Progenitor cell of endocrine pancreas (in vitro differentiated cells): ENCODE data around the gene TMC4. TPM values are rescaled to one million over a fixed set of nuclear protein-coding genes. Genes with fewer than 3 reads are reported as not detected.

Experiments
- DNase-seq: peaks from one replicate; pipeline ENCODE4 v3.0.0; 2021; ENCODE audit warnings: low spot score; ENCODE audit not compliant: unreplicated experiment
- H3K27ac Mint-ChIP-seq: 2 replicates; pipeline ENCODE4 v1.8.0; 2021; ENCODE audit warnings: mild to moderate bottlenecking, moderate library complexity, mixed read lengths
- H3K27me3 Mint-ChIP-seq: 2 replicates; pipeline ENCODE4 v1.8.0; 2021; ENCODE audit warnings: mixed read lengths
- H3K36me3 Mint-ChIP-seq: 2 replicates; pipeline ENCODE4 v1.8.0; 2022; ENCODE audit warnings: mixed read lengths; ENCODE audit not compliant: insufficient read depth
- H3K4me1 Mint-ChIP-seq: 2 replicates; pipeline ENCODE4 v1.8.0; 2021; ENCODE audit warnings: low read depth, mixed read lengths
- H3K4me3 Mint-ChIP-seq: 2 replicates; pipeline ENCODE4 v1.8.0; 2021; ENCODE audit warnings: low read depth, mild to moderate bottlenecking, moderate library complexity, mixed read lengths
- H3K9me3 Mint-ChIP-seq: 2 replicates; pipeline ENCODE4 v1.8.0; 2021; ENCODE audit warnings: low read depth, mixed read lengths
- total RNA-seq: library from RNA; stranded (reverse); gene quantifications from 2 replicates; pipeline ENCODE4 v1.2.1, GENCODE V29; 2021
- TF ChIP-seq, protein P1 (sequence below): fragments of 200-600 bp; sonication (generic); IDR thresholded peaks from one replicate; pipeline ENCODE4 v1.5.0; 2021; ENCODE audit warnings: antibody characterized with exemption, mild to moderate bottlenecking; ENCODE audit not compliant: unreplicated experiment

Gene TMC4
- total RNA-seq, 1 donor from 2014 or later: 125 TPM

DNA sequence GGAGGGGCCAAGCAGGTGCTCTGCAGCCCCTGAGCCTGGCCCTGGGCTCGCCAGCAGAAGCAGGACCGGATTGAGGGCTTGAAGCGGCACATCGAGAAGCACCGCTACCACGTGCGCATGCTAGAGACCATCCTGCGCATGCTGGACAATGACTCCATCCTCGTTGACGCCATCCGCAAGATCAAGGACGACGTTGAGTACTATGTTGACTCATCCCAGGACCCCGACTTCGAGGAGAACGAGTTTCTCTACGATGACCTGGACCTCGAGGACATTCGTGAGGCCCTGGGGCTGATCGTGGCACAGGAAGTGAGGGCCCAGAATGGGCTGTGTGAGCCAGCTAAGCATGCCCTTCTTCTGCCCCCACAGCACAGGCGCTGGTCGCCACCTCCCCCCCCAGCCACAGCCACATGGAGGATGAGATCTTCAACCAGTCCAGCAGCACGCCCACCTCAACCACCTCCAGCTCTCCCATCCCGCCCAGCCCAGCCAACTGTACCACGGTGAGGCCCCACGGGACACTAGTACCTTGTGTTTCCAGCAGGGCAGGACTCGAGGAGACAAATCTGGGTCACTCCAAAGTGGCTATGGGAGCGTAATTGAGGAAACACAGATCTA lies 27.3 kb downstream of the TMC4 start:
- Mint-ChIP-seq H3K9me3 (no peaks in the 10 kb centered on the region), H3K36me3 (peaks cover 25% of the 10 kb centered on the region), H3K4me1 (peaks cover 1% of the 10 kb centered on the region), H3K27me3 (no peaks in the 10 kb centered on the region), H3K4me3 (no peak overlapping the region), H3K27ac (no peak overlapping the region)
- TF ChIP-seq, protein P1, sequence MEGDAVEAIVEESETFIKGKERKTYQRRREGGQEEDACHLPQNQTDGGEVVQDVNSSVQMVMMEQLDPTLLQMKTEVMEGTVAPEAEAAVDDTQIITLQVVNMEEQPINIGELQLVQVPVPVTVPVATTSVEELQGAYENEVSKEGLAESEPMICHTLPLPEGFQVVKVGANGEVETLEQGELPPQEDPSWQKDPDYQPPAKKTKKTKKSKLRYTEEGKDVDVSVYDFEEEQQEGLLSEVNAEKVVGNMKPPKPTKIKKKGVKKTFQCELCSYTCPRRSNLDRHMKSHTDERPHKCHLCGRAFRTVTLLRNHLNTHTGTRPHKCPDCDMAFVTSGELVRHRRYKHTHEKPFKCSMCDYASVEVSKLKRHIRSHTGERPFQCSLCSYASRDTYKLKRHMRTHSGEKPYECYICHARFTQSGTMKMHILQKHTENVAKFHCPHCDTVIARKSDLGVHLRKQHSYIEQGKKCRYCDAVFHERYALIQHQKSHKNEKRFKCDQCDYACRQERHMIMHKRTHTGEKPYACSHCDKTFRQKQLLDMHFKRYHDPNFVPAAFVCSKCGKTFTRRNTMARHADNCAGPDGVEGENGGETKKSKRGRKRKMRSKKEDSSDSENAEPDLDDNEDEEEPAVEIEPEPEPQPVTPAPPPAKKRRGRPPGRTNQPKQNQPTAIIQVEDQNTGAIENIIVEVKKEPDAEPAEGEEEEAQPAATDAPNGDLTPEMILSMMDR: no peak
- DNase-seq: no peak

DNA sequence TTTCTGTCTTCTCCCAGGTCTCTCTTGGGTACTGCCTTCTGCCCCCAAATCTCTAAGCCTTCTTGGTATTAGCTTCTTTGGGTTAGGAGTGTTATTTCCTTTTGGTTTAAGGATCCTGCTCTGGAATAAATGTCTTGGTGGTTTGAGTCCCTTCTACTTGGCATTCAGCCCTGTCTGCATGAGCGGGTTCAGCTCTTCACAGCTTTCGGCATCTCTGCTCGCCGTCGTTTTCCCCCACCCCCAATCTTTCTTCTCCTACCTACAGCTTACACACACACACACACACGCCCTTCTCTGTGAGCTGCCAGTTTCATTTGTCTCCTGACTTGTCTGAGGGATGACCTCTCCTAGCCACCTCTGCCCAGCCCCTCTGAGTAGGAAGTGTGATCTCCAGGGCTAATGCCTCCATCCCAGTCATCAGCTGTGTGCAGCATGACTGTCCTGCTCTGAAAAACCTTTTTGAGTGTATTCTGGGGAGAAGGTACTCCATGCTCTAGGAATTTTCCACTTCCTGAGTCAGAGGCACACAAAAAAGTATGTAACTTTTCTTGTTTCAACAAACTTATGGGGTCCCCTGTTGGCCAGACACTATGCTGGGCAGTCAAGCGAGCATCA lies 30.7 kb downstream of the TMC4 start:
- Mint-ChIP-seq H3K27me3 (no peaks in the 10 kb centered on the region), H3K36me3 (peaks cover 20% of the 10 kb centered on the region), H3K4me1 (peaks cover 10% of the 10 kb centered on the region), H3K4me3 (no peak overlapping the region), H3K27ac (peak overlapping the region; percentile 34), H3K9me3 (no peaks in the 10 kb centered on the region)
- TF ChIP-seq, protein P1: no peak
- no peak for DNase-seq

DNA sequence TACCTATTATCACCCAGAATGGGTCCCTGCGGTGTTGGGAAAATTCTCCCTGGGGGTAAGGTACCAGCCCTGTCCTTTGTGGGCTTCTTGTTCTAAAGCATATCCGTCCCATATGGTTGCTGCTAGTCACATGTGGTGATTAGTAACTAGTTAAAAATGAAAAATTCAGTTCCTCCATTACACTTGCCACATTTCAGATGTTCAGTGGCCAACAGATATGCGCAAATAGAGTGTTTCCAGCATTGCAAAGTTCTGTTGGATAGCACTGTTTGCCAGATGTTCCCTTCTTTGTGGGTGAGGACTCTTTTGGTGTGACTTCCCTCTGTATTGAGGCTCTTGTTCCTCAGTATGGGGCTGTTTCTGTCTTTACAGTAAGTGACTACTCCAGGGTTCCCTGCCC lies 31.6 kb downstream of the TMC4 start:
- no peak overlapping the region for H3K4me3 Mint-ChIP-seq
- H3K36me3 Mint-ChIP-seq: peaks cover 20% of the 10 kb centered on the region
- no peaks in the 10 kb centered on the region for H3K27me3 Mint-ChIP-seq
- no peak overlapping the region for H3K27ac Mint-ChIP-seq
- TF ChIP-seq, protein P1: no peak
- H3K9me3 Mint-ChIP-seq: no peaks in the 10 kb centered on the region
- DNase-seq: no peak
- peaks cover 12% of the 10 kb centered on the region for H3K4me1 Mint-ChIP-seq

DNA sequence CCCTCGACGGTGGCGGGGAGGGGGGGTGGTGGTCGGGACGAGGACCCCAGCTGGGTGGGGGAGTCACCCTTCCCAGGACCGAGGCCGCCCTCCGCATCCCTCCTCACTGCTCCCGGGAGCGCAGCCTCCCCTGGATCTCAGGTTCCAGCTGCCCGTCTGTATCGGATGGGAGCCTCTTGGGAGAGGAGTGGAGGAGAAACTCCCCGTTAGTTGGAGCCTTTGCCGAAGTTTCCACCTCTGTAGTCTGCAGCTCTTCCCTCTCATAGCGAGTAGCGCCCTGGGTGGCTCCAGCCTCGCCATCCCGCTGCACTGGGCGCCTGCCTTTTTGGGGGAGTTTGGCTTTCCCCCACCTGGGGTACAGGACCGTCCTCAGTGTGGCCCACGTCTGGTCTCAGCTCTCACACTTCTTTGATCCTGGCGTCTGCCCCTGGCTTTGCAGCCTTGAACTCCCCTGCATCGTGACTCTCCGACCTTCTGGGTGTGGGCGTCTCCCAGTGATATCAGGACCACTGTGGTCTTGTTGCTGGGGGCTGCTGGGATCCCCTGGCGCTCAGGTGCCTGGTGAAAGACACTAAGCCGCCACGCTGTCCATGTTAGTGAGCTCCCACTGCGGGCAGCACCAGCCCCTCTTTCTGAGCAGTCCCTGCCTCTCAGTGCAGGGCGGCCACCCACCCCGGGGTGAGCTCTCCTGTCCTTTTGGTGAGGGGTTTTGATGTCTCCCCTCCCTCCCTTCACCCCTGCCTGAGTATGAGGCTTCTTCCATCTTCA lies 34.3 kb downstream of the TMC4 start:
- peak overlapping the region; percentile 97 for H3K27ac Mint-ChIP-seq
- no peaks in the 10 kb centered on the region for H3K9me3 Mint-ChIP-seq
- no peaks in the 10 kb centered on the region for H3K27me3 Mint-ChIP-seq
- peak overlapping the region; percentile 87 for H3K4me3 Mint-ChIP-seq
- peaks cover 6% of the 10 kb centered on the region for H3K36me3 Mint-ChIP-seq
- TF ChIP-seq, protein P1: no peak
- H3K4me1 Mint-ChIP-seq: peaks cover 18% of the 10 kb centered on the region
- no peak for DNase-seq

DNA sequence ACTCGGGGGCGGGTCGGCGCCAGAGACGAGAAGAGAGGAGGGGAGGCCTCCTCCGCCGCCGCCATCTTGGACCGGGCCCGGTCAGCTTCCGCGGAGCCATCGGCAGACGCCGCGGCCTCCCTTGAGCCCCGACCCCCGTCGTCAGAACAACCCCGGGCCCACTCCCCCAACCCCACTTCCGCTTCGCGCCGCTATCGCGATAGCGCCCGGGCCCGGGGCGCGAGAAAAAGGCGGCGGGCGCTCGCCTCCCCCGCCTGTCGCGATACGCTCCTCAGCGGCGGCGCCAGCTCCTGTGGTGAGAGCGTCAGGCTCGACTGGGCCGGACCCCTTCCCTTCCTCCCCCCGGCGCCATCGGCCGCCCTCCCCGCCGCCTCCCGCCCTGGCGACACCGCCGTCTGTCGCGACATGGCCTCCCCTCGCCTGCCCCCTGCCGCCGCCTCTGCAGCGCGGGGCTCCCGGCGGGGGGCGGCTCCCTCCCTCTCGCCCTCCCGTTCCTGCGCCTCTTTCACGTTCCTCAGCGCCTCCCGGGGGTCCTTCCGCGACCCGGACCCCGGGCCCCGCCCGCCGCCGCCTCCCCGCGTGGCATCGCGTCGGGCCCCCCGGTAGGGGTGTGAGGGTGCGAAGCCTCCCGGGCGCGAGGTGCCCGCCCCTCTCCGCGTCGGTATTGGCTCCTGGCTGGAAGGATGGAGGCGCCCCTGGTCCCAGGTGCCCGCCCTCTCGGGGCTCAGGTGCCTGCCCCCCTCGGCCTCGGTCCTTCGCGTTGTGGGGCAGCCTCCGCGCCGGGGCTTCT lies 35.1 kb downstream of the TMC4 start, which contains the start of gene CNOT3:
TSS of gene CNOT3 (plus strand) at position 64 of the 790 bp plus-strand sequence. CDS start 5,217 bp downstream, outside the sequence.
- peak; percentile 30 for DNase-seq

More for the DNA sequence above, 35.1 kb downstream of the TMC4 start, which contains the start of gene CNOT3:
- H3K27me3 Mint-ChIP-seq: no peaks in the 10 kb centered on the region
- H3K27ac Mint-ChIP-seq: peak within 1 kb of the TSS; percentile 97
- peaks cover 18% of the 10 kb centered on the region for H3K4me1 Mint-ChIP-seq
- peaks cover 5% of the 10 kb centered on the region for H3K36me3 Mint-ChIP-seq
- H3K4me3 Mint-ChIP-seq: peak within 1 kb of the TSS; percentile 87
- H3K9me3 Mint-ChIP-seq: no peaks in the 10 kb centered on the region
- TF ChIP-seq, protein P1: peak; percentile 49
